ENCODE measurements around the gene DERL3.

Gene DERL3

DNA sequence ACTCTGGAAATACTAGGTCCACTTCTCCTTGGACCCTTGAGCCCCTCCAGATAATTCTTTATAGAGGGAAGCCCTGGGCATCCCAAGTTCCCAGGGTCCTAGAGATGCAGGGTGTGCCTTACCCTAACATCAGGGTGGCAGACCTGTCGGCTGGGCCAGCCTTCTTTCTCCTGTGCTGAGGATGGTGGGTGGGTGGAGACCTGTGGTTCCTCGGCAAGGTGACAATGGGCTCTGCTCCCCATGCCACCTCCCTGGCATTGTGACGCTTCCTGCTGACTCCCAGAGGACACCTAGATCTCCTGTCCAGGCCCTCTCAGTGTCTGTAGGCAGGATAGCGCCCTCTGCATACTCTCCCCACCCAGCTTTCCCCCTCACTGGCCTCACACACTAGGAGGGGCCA lies 3.8 kb upstream of the DERL3 start:
- TF ChIP-seq EZH2phosphoT487 (IDR thresholded peaks at IDR 0.05; ENCODE audit: low read length), result no peak
- no peak for TF ChIP-seq EZH2 (optimal IDR thresholded peaks at IDR 0.05; ENCODE audit: low read depth, low read length)
- TF ChIP-seq, protein P1, sequence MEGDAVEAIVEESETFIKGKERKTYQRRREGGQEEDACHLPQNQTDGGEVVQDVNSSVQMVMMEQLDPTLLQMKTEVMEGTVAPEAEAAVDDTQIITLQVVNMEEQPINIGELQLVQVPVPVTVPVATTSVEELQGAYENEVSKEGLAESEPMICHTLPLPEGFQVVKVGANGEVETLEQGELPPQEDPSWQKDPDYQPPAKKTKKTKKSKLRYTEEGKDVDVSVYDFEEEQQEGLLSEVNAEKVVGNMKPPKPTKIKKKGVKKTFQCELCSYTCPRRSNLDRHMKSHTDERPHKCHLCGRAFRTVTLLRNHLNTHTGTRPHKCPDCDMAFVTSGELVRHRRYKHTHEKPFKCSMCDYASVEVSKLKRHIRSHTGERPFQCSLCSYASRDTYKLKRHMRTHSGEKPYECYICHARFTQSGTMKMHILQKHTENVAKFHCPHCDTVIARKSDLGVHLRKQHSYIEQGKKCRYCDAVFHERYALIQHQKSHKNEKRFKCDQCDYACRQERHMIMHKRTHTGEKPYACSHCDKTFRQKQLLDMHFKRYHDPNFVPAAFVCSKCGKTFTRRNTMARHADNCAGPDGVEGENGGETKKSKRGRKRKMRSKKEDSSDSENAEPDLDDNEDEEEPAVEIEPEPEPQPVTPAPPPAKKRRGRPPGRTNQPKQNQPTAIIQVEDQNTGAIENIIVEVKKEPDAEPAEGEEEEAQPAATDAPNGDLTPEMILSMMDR (IDR thresholded peaks at IDR 0.05; ENCODE audit: low read length), result no peak
- Histone ChIP-seq H4K20me1 (ENCODE audit: insufficient read depth, low read length) (no peaks in the 10 kb centered on the region), H2AFZ (ENCODE audit: low read length) (no peak overlapping the region), H3K27ac (ENCODE audit: low read length) (peak overlapping the region; percentile 100; the same call in 1 of the 2 replicates), H3K4me2 (ENCODE audit: low read depth, low read length) (no peak overlapping the region), H3K27me3 (replicated peaks; ENCODE audit: insufficient read depth, low read length) (no peaks in the 10 kb centered on the region), H3K9me2 (replicated peaks; ENCODE audit: insufficient read depth, low read length) (no peaks in the 10 kb centered on the region), H3K4me3 (ENCODE audit: low read length) (no peak overlapping the region), H3K36me3 (replicated peaks; ENCODE audit: insufficient read depth, low read length) (no peaks in the 10 kb centered on the region), H3K4me1 (ENCODE audit: low read length) (peaks cover 52% of the 10 kb centered on the region), H3K79me2 (ENCODE audit: low read length) (peaks cover 23% of the 10 kb centered on the region), H3K9ac (ENCODE audit: low read length) (no peak overlapping the region), H3K9me3 (replicated peaks; ENCODE audit: insufficient read depth, low read length) (no peaks in the 10 kb centered on the region), H3F3A (ENCODE audit: insufficient read depth, low read length) (peaks cover 52% of the 10 kb centered on the region)
- no peak for DNase-seq

DNA sequence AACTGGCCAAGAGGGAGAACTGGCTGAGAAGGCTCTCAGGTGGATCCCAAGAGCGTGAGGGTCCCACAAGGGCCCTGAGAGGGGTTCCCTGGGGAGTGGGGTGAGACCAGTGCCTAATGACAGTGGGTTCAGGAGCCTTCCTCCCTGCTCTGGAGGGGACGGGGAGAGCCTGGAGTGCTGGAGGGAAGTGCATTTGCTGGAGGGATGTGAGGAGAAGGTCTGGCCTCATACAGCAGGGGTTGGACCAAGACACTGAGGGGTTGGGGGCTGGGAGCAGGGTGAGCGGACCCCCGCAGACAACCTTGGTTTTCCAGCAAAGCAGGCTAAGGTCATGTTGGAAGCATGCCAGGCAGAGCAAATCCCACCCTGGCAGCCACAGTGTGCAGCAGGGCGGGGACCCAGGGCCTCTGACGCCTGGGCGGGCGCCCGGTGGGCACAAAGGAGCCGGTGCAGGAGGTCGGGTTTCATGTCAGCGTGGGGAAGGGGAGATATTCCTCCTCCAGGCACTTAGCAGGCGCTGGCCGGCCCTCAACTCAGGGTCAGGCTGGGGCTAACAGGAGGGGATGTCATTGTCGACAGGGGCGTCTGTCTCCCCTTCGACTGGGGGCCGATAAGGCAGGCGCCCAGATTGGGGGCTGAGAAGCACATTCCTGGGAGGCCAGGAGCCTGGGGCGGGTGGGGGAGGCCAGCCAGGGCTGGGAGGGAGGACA lies 3.1 kb upstream of the DERL3 start:
- Histone ChIP-seq H3K4me2 (ENCODE audit: low read depth, low read length) (no peak overlapping the region), H3K36me3 (replicated peaks; ENCODE audit: insufficient read depth, low read length) (no peaks in the 10 kb centered on the region), H4K20me1 (ENCODE audit: insufficient read depth, low read length) (no peaks in the 10 kb centered on the region), H3K79me2 (ENCODE audit: low read length) (peaks cover 30% of the 10 kb centered on the region), H3K4me3 (ENCODE audit: low read length) (no peak overlapping the region), H3K27me3 (replicated peaks; ENCODE audit: insufficient read depth, low read length) (no peaks in the 10 kb centered on the region), H3K9ac (ENCODE audit: low read length) (no peak overlapping the region), H3K27ac (ENCODE audit: low read length) (no peak overlapping the region), H3F3A (ENCODE audit: insufficient read depth, low read length) (peaks cover 45% of the 10 kb centered on the region), H2AFZ (ENCODE audit: low read length) (no peak overlapping the region), H3K9me3 (replicated peaks; ENCODE audit: insufficient read depth, low read length) (no peaks in the 10 kb centered on the region), H3K9me2 (replicated peaks; ENCODE audit: insufficient read depth, low read length) (no peaks in the 10 kb centered on the region), H3K4me1 (ENCODE audit: low read length) (peaks cover 51% of the 10 kb centered on the region)
- no peak for DNase-seq
- TF ChIP-seq EZH2 (optimal IDR thresholded peaks at IDR 0.05; ENCODE audit: low read depth, low read length) (no peak), EZH2phosphoT487 (IDR thresholded peaks at IDR 0.05; ENCODE audit: low read length) (no peak)
- TF ChIP-seq, protein P1 (IDR thresholded peaks at IDR 0.05; ENCODE audit: low read length), result no peak

DNA sequence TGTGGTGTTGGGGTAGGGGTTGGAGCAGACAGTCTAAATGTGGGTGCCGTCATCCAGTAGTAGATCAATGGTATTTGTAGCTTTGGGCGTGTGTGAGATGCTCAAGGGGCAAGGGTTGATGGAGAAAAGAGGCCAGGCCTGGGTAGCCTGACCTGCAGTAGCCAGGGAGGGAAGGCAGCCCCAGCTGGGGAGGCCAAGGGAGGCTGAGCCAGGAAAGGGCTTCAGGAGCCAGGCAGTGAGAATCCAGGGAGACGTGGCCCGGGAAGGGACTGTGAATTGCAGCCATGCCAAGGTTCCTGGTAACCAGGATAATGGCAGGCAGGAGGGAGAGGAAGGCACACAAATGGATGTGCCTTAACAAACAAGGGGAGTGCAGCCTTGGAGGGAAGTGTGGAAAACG lies 2.5 kb upstream of the DERL3 start:
- H3K9ac ChIP-seq (ENCODE audit: low read length), result no peak overlapping the region
- DNase-seq, result no peak
- H3K4me3 ChIP-seq (ENCODE audit: low read length), result no peak overlapping the region
- no peak overlapping the region for H3K4me2 ChIP-seq (ENCODE audit: low read depth, low read length)
- H2AFZ ChIP-seq (ENCODE audit: low read length), result no peak overlapping the region
- TF ChIP-seq, protein P1 (IDR thresholded peaks at IDR 0.05; ENCODE audit: low read length), result no peak
- no peaks in the 10 kb centered on the region for H3K9me2 ChIP-seq (replicated peaks; ENCODE audit: insufficient read depth, low read length)
- no peaks in the 10 kb centered on the region for H4K20me1 ChIP-seq (ENCODE audit: insufficient read depth, low read length)
- no peak overlapping the region for H3K27ac ChIP-seq (ENCODE audit: low read length)
- H3K4me1 ChIP-seq (ENCODE audit: low read length), result peaks cover 51% of the 10 kb centered on the region
- H3K79me2 ChIP-seq (ENCODE audit: low read length), result peaks cover 36% of the 10 kb centered on the region
- no peaks in the 10 kb centered on the region for H3K36me3 ChIP-seq (replicated peaks; ENCODE audit: insufficient read depth, low read length)
- H3K27me3 ChIP-seq (replicated peaks; ENCODE audit: insufficient read depth, low read length), result no peaks in the 10 kb centered on the region
- peaks cover 43% of the 10 kb centered on the region for H3F3A ChIP-seq (ENCODE audit: insufficient read depth, low read length)
- H3K9me3 ChIP-seq (replicated peaks; ENCODE audit: insufficient read depth, low read length), result no peaks in the 10 kb centered on the region

All from MM.1S (cell line).